Erythroblast (primary cell): ENCODE data around the gene ITPRIPL2.

Experiments used
- GATA1 ChIP-seq: IDR thresholded peaks from 2 replicates; pipeline ENCODE4 v1.6.1; 2011; ENCODE audit warnings: low read depth, mild to moderate bottlenecking, control low read depth, low read length, moderate library complexity
- POLR2A ChIP-seq: IDR thresholded peaks from 2 replicates; pipeline ENCODE4 v1.6.1; 2011; ENCODE audit warnings: mild to moderate bottlenecking, low read length

DNA sequence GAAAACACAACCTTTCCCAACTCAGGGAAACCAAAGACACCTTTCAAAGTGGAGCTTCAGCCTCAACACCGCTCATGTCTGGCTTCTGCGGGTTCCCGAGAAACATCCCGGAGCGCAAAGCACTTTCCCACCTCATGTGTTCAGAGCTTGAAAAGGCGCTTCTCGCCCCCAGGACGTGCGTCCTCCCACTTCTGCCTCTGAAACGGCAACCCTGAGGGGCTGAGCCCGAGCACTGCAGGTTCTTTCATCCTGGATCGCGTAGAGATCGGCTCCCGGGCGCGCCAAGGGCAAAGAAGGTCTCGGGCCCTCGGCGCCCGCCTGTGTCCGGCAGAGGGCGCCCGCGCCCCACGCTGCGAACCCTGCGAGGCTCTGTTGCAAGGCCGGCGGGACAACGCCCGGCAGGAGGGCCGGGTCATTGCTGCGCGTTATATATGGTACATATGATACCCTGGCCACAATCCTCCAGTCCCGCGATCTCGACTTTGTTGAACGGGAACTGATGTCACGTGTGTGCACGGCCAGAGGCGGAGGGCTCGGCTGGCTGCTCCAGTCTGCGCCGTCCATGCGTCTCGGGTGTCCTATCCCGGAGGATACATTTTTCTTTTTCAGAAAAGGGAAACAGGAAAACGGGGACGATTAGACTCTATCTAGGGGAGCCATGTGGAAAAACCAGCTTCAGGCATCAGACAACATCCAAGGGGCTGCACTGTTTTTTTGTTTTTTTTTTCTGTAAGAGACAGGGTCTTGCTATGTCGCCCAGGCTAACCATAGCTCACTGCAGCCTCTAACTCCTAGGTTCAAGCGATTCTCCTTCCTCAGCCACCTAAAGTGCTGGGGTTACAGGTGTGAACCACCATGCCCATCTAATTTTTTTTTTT is 27.2 kb upstream of the ITPRIPL2 start:
- TF ChIP-seq POLR2A (no peak), GATA1 (no peak)
